GM12873 (cell line): Measurements from ENCODE around the gene RPL21.

Source experiments
- CTCF ChIP-seq: IDR thresholded peaks from 2 replicates; pipeline ENCODE4 v1.5.1; 2012; ENCODE audit warnings: low read depth, mild to moderate bottlenecking, moderate library complexity, low read length, control low read depth; ENCODE audit not compliant: insufficient read depth; ENCODE audit errors: missing control alignments

Gene RPL21

GRCh38 chr13:27270594-27271520 lies 19.5 kb downstream of the RPL21 start, which contains the start of gene RASL11A:
Gene RASL11A, plus strand, starts transcription at chr13:27270830. Its CDS starts 115 bp downstream, at chr13:27270945.
- TF ChIP-seq CTCF, result peak; percentile 80

- TF ChIP-seq CTCF, result no peak
These were observed 20.3 kb downstream of the RPL21 start for GRCh38 chr13:27271570-27272096.

- no peak for TF ChIP-seq CTCF
These were observed 22.5 kb downstream of the RPL21 start for GRCh38 chr13:27273658-27274425.

GRCh38 chr13:27274631-27275030 lies 23.3 kb downstream of the RPL21 start:
- no peak for TF ChIP-seq CTCF

- no peak for TF ChIP-seq CTCF
These were observed 24.8 kb downstream of the RPL21 start for GRCh38 chr13:27276188-27276587.

- no peak for TF ChIP-seq CTCF
These were observed 28.1 kb downstream of the RPL21 start for GRCh38 chr13:27279506-27279905.
